HUES48 (cell line): ENCODE data around the gene PTRHD1.

Experiments
- H3K27ac ChIP-seq: one replicate; pipeline ENCODE4 v1.7.0; 2013; ENCODE audit warnings: low read depth, low read length, inconsistent platforms
- H3K27me3 ChIP-seq: 2 replicates; pipeline ENCODE4 v1.6.1; 2013; ENCODE audit warnings: mild to moderate bottlenecking, low read length; ENCODE audit not compliant: control insufficient read depth, insufficient read depth
- H3K36me3 ChIP-seq: 2 replicates; pipeline ENCODE4 v1.6.1; 2013; ENCODE audit warnings: low read length; ENCODE audit not compliant: control insufficient read depth, insufficient read depth
- H3K4me1 ChIP-seq: 2 replicates; pipeline ENCODE4 v1.6.1; 2013; ENCODE audit warnings: mild to moderate bottlenecking, low read length; ENCODE audit not compliant: control insufficient read depth, insufficient read depth
- H3K4me3 ChIP-seq: 2 replicates; pipeline ENCODE4 v1.5.1; 2013; ENCODE audit warnings: mild to moderate bottlenecking, low read depth, low read length
- H3K9ac ChIP-seq: 2 replicates; pipeline ENCODE4 v1.6.1; 2013; ENCODE audit warnings: mild to moderate bottlenecking, low read depth, low read length, moderate library complexity
- H3K9me3 ChIP-seq: 2 replicates; pipeline ENCODE4 v1.6.1; 2013; ENCODE audit warnings: low read length; ENCODE audit not compliant: control insufficient read depth, insufficient read depth

PTRHD1 gene, protein sequence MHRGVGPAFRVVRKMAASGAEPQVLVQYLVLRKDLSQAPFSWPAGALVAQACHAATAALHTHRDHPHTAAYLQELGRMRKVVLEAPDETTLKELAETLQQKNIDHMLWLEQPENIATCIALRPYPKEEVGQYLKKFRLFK

DNA sequence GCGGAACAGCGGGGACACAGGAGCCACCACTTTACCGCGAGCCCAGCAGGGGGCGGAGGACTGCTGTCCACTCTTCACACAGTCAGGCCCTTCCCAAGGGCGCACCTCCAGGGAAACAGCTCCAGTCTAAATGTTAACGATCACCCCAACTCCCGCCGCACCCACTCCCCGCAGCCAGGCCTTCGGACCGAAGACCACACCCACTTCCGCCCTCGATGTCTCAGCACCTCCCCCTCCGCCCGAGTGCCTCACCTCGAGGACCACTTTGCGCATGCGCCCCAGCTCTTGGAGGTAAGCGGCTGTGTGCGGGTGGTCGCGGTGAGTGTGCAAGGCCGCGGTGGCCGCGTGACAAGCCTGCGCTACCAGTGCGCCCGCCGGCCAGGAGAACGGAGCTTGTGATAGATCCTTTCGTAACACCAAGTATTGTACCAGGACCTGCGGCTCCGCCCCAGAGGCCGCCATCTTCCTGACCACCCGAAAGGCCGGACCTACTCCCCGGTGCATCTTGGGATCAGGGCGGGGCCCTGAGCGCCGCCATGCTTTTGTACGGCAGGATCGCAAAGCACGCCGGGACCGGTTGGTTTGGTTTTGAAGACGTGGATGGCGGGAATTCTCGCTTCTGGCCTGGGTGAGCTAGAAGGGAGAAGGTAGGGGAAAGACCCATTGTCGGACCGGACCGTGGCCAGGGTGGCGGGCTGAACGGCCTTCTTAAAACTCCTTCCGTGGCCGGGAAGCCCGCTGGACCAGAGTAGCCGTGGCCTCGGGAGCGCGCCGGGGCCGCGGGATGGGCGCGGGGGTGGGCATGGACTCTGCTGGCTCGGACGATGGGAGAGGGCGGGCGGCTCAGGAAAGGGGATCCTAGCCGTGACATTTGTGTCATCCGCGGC is at the start of gene PTRHD1, which contains the start of gene CENPO:
Gene PTRHD1 (minus strand): TSS at position 518 of the 887 bp plus-strand sequence. CDS start 14 bp downstream, at position 504.
Gene CENPO (plus strand): TSS at position 552 of the 887 bp plus-strand sequence. CDS start 495 bp downstream, outside the sequence.
- H3K27ac ChIP-seq, result peak within 1 kb of the TSS; percentile 96
- no peaks in the 10 kb centered on the region for H3K9me3 ChIP-seq
- H3K4me3 ChIP-seq, result peak within 1 kb of the TSS; percentile 86
- H3K27me3 ChIP-seq, result no peaks in the 10 kb centered on the region
- peaks cover 32% of the 10 kb centered on the region for H3K36me3 ChIP-seq
- H3K9ac ChIP-seq, result peak within 1 kb of the TSS; percentile 99
- H3K4me1 ChIP-seq, result peaks cover 34% of the 10 kb centered on the region

DNA sequence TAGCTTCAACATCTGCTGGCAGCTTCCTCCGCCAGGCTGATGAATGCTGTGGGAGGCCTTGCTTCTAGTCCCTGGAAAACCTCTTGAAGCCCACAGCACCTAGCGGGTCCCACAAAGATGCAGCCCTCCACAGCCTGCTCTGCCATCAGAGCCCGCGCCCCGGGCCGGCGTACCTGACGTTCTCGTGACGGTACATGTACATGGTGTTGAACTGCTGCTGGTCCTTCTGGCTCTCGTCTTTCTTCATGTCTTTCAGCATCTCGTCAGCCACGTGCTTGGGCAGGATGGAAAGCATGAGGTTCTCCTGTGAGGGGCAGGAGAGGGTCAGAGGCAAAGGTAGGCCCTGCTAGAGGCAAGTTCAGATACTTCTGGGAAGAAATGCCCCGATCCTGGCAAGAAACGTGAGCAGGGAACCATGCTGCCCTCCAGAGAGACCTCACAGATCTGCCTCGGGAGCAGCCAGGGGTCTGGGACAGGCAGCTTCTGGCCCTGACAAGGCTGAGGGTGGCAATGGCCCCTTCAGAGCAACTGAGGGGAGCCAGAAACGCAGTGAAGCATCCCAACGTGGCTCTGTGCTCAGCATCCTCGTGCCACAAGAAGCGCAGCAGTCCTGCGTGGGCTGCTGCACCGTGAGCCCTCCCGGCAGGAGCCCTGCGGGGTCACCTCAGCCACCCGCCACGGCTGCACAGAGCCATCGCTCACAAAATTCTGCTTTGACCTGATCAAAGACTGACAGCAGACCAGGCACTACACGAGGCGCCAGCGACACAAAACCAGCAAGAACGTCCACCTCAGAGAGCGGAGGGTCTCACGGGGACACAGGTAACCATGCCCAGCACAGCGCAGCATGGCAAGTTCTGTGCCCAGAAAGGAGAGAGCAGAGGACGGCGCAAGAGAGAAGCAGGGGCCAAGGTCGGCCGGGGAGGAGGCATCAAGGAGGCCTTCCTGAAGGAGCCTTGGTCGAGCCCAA is 49.2 kb upstream of the PTRHD1 start:
- Histone ChIP-seq H3K4me3 (no peak overlapping the region), H3K36me3 (peaks cover 6% of the 10 kb centered on the region; the same call in 1 of the 2 replicates), H3K9ac (no peak overlapping the region), H3K27me3 (no peaks in the 10 kb centered on the region), H3K4me1 (no peaks in the 10 kb centered on the region), H3K27ac (no peak overlapping the region), H3K9me3 (no peaks in the 10 kb centered on the region)

DNA sequence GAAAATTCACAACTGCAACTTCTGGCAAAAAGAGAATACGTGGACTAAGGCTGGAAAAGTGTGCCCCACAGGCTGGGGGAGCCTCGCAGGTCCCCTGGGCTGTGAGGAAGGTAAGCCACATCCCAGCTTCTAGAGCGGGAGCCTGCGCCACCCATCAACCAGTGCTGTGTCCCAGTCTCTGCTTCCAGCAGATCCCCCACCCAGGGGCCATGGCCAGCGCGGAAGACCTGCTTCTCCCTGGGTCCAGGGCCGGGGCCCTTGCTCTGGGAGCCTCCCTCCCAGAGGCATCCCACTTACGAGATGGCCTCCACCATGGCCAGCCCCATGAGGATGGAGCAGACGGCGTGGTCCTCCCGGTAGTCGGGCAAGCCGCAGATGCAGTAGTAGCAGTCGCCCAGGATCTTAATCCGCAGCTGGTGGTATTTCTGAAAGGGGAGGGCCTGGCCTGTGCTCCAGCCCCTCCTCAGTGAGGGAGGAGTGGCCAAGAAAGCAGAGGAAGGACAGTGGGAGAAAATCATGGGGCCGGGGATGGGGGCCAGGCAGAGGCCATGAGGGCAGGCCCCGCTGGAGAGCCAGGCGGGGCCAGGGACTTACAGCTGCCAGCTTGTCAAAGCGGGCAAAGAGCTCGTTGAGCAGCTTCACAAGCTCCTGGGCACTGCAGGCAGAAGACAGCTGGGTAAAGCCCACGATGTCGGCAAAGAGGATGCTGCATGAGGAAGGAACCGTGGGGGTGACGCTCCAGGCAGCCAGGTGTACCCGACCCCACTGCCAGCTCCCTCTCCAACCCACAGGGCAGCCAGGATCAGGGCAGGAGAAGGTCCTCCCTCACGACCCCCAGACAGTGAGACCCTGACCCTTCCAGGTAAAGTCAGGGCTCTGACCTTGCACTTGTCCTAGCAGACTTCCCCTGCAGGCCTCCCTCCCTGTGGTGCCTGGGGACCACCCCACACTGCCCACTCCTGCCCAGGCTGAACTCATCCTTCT is 48.1 kb upstream of the PTRHD1 start:
- H3K9me3 ChIP-seq, result no peaks in the 10 kb centered on the region
- H3K4me1 ChIP-seq, result no peaks in the 10 kb centered on the region
- no peak overlapping the region for H3K9ac ChIP-seq
- peaks cover 16% of the 10 kb centered on the region for H3K36me3 ChIP-seq
- no peak overlapping the region for H3K4me3 ChIP-seq
- no peak overlapping the region for H3K27ac ChIP-seq
- no peaks in the 10 kb centered on the region for H3K27me3 ChIP-seq

DNA sequence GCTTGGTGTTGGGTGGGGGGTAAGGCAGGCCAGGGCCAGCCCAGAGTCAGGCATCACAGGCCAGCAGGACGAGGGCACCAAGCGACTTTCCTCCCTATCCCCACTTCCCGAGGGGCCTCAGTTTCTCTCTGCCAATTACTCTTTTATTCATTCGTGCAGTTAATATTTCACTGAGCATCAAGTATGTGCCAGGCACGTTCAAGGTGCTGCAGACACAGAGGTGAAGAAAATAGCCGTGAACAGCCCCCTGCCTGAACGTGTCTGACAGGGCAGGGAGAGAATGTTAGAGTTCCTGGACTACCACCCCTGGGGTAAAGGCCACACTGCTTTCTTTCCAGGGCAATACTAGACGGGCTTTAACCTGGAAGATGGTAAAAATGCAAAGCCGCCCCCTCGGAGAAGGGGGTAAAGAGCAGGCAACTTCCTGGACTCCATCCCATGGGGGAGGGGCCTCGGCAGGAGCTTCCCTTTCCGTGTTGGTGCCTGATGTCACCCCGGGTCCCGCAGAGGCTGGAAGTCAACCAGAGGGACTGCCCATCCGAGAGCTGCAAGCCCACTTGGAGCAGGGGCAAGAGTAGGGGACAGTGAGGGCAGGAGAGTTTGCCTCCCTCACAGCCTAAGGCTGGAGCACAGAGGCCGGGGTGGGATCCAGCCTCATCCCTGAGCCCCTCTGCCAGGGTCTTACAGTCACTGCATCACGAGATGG is 47.1 kb upstream of the PTRHD1 start:
- H3K4me1 ChIP-seq, result no peaks in the 10 kb centered on the region
- no peaks in the 10 kb centered on the region for H3K9me3 ChIP-seq
- H3K36me3 ChIP-seq, result peaks cover 20% of the 10 kb centered on the region
- H3K9ac ChIP-seq, result no peak overlapping the region
- H3K4me3 ChIP-seq, result no peak overlapping the region
- H3K27me3 ChIP-seq, result no peaks in the 10 kb centered on the region
- H3K27ac ChIP-seq, result no peak overlapping the region

DNA sequence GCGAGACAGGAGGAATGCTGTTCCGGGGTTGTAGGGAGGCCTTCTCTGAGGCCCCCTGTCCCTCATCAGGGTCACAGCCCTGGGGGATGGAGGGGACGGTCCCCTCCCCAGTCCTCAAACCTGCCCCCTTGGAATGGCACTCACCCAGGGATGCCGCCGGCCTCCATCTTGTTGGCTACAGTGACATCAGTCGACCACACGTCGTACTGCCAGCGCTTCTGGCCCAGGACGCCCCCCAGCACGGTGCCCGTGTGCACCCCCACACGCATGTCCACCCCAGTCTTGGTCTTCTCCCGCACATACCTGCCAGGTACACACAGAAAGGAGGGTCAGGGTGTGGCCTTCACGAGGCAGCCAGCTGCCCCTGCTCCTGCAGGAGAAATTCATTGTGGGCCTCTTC is 46.5 kb upstream of the PTRHD1 start:
- no peaks in the 10 kb centered on the region for H3K4me1 ChIP-seq
- no peak overlapping the region for H3K27ac ChIP-seq
- H3K27me3 ChIP-seq, result no peaks in the 10 kb centered on the region
- no peaks in the 10 kb centered on the region for H3K9me3 ChIP-seq
- peaks cover 20% of the 10 kb centered on the region for H3K36me3 ChIP-seq
- no peak overlapping the region for H3K9ac ChIP-seq
- H3K4me3 ChIP-seq, result no peak overlapping the region

DNA sequence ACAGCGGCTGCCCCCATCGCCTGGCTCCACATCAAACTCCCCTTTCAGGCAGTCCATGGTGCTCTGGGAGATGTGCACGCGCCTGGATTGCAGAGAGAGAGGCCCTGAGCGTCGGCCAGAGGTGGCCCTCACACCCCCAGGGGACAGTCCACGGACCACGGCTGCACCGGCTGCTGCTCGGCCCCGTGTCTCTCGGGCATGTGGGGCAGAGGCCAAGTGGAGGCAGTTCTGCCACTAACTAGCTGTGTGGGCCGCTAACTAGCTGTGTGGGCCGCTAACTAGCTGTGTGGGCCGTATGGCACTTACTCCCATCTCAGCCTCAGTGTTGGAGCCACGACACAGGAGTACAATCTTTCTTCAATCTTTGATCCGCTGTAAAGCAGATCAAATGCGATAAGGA is 45.4 kb upstream of the PTRHD1 start:
- Histone ChIP-seq H3K36me3 (peaks cover 20% of the 10 kb centered on the region), H3K27me3 (no peaks in the 10 kb centered on the region), H3K9ac (no peak overlapping the region), H3K4me3 (no peak overlapping the region), H3K4me1 (peaks cover 2% of the 10 kb centered on the region; the same call in 1 of the 2 replicates), H3K27ac (no peak overlapping the region), H3K9me3 (no peaks in the 10 kb centered on the region)

DNA sequence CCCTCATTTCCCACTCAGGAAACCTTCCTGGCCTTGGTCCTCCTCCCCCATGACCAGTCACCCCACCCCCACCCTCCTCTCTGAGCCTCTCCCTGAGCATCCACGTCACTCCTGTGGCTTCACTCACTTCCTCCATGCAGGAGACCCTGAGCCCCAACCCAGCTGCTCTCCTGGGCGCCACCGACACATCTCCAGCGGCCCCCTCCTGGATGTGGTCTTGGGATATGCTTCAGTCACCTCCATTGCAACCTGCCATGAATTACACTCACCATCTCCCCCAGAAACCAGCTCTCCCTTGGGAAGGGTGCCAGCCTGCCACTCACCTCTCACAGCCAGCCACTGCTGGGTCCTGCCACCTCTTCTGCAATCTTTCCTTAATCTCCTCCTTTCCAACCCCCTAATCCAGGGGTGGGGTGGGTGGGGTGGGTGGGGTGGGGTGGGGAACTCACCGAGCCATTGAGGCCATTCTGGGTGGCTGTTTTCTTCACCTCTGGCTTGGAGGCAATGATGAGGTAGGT is 44.9 kb upstream of the PTRHD1 start:
- H3K4me3 ChIP-seq, result no peak overlapping the region
- no peak overlapping the region for H3K27ac ChIP-seq
- no peaks in the 10 kb centered on the region for H3K27me3 ChIP-seq
- H3K9me3 ChIP-seq, result no peaks in the 10 kb centered on the region
- peaks cover 7% of the 10 kb centered on the region for H3K4me1 ChIP-seq
- peaks cover 20% of the 10 kb centered on the region for H3K36me3 ChIP-seq
- H3K9ac ChIP-seq, result no peak overlapping the region

DNA sequence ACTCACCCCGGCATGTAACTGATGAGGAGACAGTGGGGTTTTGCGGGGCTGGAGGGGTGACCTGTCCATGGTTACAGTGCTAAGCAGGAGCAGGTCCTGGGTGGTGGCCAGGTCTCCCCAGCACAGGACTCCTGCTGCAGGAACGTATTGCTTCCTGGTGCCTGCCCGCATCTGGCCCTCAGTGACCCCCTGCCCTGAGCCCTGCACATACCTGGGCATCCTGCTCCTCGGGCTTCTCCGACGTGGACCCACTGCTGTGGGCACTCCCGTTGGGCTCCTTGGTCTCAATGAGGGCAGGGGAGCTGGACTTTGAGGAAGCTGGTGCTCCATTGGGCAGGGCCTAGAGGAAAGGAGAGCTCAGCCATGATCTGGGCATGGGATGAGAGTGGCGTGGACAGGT is 43.5 kb upstream of the PTRHD1 start:
- Histone ChIP-seq H3K36me3 (peaks cover 20% of the 10 kb centered on the region), H3K9ac (no peak overlapping the region), H3K27me3 (no peaks in the 10 kb centered on the region), H3K4me1 (peaks cover 16% of the 10 kb centered on the region), H3K9me3 (no peaks in the 10 kb centered on the region), H3K4me3 (no peak overlapping the region), H3K27ac (no peak overlapping the region)

DNA sequence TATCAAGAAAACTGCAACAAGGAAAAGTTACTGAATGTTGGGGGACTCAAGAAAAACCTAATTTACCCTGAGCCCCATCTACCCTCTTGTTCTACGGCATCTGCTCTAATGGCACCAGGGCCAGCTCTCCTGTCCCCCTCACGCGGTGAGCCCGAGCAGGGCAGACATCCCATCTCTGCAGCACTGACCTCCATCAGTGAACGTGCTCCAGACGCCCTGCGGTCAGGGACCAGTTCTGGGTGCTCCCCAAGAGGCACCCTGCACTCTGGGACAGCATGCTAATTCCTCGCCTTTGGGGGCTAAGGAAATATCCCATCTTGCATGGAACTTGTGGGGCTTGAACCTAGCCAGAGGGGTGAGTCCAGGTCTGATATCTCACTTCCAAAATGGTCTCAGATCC is 43.0 kb upstream of the PTRHD1 start:
- Histone ChIP-seq H3K9ac (no peak overlapping the region), H3K9me3 (no peaks in the 10 kb centered on the region), H3K4me1 (peaks cover 16% of the 10 kb centered on the region), H3K36me3 (peaks cover 23% of the 10 kb centered on the region), H3K27me3 (no peaks in the 10 kb centered on the region), H3K27ac (no peak overlapping the region), H3K4me3 (no peak overlapping the region)
